Natural killer cell treated with Interleukin-12 subunit alpha and Interleukin-12 subunit beta and Interleukin-15 and Interleukin-18, amount 100 ng/mL, for 72 hours (primary cell): Measurements from ENCODE around the gene GRID2. TPM values are rescaled to one million over a fixed set of nuclear protein-coding genes. Genes with fewer than 3 reads are reported as not detected.

Source experiments
- ATAC-seq, 2 donors: fragments of 150-1000 bp; cut with Tn5 transposase in 1 of 2; sonication (Bioruptor Pico), chemical (Tn5 transposase) in 1 of 2; 2 replicates each; pipeline ENCODE4 v1.10.0; 2021
- DNase-seq: peaks from one replicate; pipeline ENCODE4 v3.0.0; 2022; ENCODE audit warnings: low spot score
- H3K27ac Mint-ChIP-seq, 2 donors: 1 replicate in 1 of 2; 2 replicates in 1 of 2; pipeline ENCODE4 v1.8.0; 2022; ENCODE audit warnings: mixed read lengths in 2 of 2, mild to moderate bottlenecking in 1 of 2, moderate library complexity in 1 of 2
- H3K27me3 Mint-ChIP-seq, 2 donors: 1 replicate in 1 of 2; 2 replicates in 1 of 2; pipeline ENCODE4 v1.8.0; 2022; ENCODE audit warnings: mixed read lengths in 2 of 2
- H3K36me3 Mint-ChIP-seq: one replicate; pipeline ENCODE4 v1.8.0; 2022; ENCODE audit warnings: mixed read lengths
- H3K4me1 Mint-ChIP-seq, 2 donors: 1 replicate in 1 of 2; 2 replicates in 1 of 2; pipeline ENCODE4 v1.8.0; 2022; ENCODE audit warnings: low read depth in 2 of 2, mixed read lengths in 2 of 2, mild to moderate bottlenecking in 1 of 2
- H3K4me3 Mint-ChIP-seq: one replicate; pipeline ENCODE4 v1.8.0; 2022; ENCODE audit warnings: mixed read lengths
- H3K9me3 Mint-ChIP-seq: 2 replicates; pipeline ENCODE4 v1.8.0; 2022; ENCODE audit warnings: mixed read lengths
- total RNA-seq, 2 donors: library from RNA; stranded (reverse); gene quantifications; one replicate each; pipeline ENCODE4 v1.2.3, GENCODE V29; 2022

Gene GRID2
- total RNA-seq, 2 donors from 2014 or later: not detected

- ATAC-seq: no peak
- no peaks in the 10 kb centered on the region for H3K4me1 Mint-ChIP-seq
- no peaks in the 10 kb centered on the region for H3K36me3 Mint-ChIP-seq
- no peak overlapping the region for H3K27ac Mint-ChIP-seq
- peaks cover 14% of the 10 kb centered on the region for H3K9me3 Mint-ChIP-seq
- DNase-seq: no peak
- no peak overlapping the region for H3K4me3 Mint-ChIP-seq
- no peaks in the 10 kb centered on the region for H3K27me3 Mint-ChIP-seq
Measured at GRCh38 chr4:92483341-92483740, 179.6 kb downstream of the GRID2 start.

DNA sequence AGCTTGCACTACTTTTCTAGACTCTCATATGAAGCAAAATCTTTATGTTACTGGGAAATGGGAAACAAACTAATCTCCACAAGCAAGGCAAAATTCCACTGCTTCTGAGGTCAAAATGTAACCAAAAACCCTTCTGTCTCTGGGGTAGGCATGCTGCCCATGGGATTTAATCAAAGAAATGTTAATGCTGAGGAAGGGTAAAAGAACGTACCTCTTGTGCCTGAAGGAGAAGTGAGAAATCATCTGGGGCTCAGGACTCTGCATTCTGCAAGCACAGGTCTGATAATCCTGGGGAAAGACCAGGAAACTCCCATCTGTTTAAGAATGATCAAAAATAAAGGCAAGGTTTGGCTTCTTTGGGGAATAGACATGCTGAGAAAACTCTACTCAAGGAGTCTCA, 184.7 kb downstream of the GRID2 start:
- DNase-seq (no peak), ATAC-seq (no peak)
- Mint-ChIP-seq H3K4me1 (no peaks in the 10 kb centered on the region), H3K27ac (no peak overlapping the region), H3K27me3 (no peaks in the 10 kb centered on the region), H3K4me3 (no peak overlapping the region), H3K36me3 (no peaks in the 10 kb centered on the region), H3K9me3 (peaks cover 8% of the 10 kb centered on the region)

GRCh38 chr4:92497141-92497540, 193.4 kb downstream of the GRID2 start:
- DNase-seq: no peak
- Mint-ChIP-seq H3K36me3 (no peaks in the 10 kb centered on the region), H3K4me3 (no peak overlapping the region), H3K9me3 (peaks cover 11% of the 10 kb centered on the region), H3K27ac (no peak overlapping the region), H3K27me3 (no peaks in the 10 kb centered on the region), H3K4me1 (no peaks in the 10 kb centered on the region)
- no peak for ATAC-seq

GRCh38 chr4:92501456-92501855, 197.7 kb downstream of the GRID2 start:
- H3K36me3 Mint-ChIP-seq: no peaks in the 10 kb centered on the region
- peaks cover 14% of the 10 kb centered on the region for H3K9me3 Mint-ChIP-seq
- H3K4me1 Mint-ChIP-seq: no peaks in the 10 kb centered on the region
- no peak overlapping the region for H3K27ac Mint-ChIP-seq
- H3K4me3 Mint-ChIP-seq: no peak overlapping the region
- H3K27me3 Mint-ChIP-seq: no peaks in the 10 kb centered on the region
- ATAC-seq: no peak
- DNase-seq: no peak

DNA sequence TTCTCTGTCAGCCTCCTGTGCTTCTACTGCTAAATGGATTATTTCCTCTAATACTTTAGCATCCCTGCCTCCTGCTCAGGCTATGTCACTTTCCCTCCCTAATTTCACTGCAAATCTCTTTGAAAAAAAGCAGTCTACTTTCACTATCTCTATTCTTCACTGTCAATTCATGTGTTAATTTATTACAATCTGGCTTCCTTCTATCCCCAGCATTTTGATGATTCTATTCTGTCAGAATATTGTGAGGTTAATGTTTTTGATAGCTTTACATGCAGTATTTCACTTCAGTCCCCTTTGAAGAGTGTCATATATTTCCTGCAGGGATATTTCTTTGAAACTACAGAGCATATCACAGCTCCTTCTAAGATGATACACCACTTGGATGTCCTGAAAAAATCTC, 203.2 kb downstream of the GRID2 start:
- H3K36me3 Mint-ChIP-seq: peaks cover 6% of the 10 kb centered on the region

GRCh38 chr4:92514627-92515026, 210.9 kb downstream of the GRID2 start:
- Mint-ChIP-seq H3K4me1 (no peaks in the 10 kb centered on the region), H3K27me3 (no peaks in the 10 kb centered on the region), H3K4me3 (no peak overlapping the region), H3K9me3 (peaks cover 26% of the 10 kb centered on the region), H3K36me3 (peaks cover 6% of the 10 kb centered on the region), H3K27ac (no peak overlapping the region)
- DNase-seq (no peak), ATAC-seq (no peak)

More for the DNA sequence above, 203.2 kb downstream of the GRID2 start:
- ATAC-seq (no peak), DNase-seq (no peak)
- no peaks in the 10 kb centered on the region for H3K27me3 Mint-ChIP-seq
- H3K4me3 Mint-ChIP-seq: no peak overlapping the region
- no peak overlapping the region for H3K27ac Mint-ChIP-seq
- H3K9me3 Mint-ChIP-seq: peaks cover 33% of the 10 kb centered on the region
- no peaks in the 10 kb centered on the region for H3K4me1 Mint-ChIP-seq

DNA sequence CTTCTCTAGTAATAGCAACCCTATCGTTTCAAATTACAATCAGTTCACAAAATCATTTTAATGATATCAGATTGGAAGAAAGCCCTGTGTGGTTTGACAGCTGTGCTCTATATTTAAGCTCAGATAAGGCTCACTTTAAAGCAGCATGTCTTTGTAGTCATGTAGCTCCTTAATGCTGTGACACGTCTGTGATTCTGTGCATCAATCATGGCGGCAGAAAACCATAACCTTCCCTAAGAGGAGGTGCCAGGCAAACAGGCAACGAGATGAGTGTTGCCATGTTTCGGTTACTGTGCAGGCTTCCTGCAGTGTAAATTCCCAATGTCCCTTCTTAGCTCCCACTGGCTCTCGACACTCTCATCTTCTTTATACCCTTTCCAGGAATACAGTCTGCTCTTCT, 212.7 kb downstream of the GRID2 start:
- no peak for ATAC-seq
- no peak overlapping the region for H3K27ac Mint-ChIP-seq
- H3K9me3 Mint-ChIP-seq: peaks cover 17% of the 10 kb centered on the region
- no peaks in the 10 kb centered on the region for H3K27me3 Mint-ChIP-seq
- H3K4me3 Mint-ChIP-seq: no peak overlapping the region
- no peak for DNase-seq
- no peaks in the 10 kb centered on the region for H3K36me3 Mint-ChIP-seq
- H3K4me1 Mint-ChIP-seq: no peaks in the 10 kb centered on the region

GRCh38 chr4:92519727-92520126, 216.0 kb downstream of the GRID2 start:
- H3K36me3 Mint-ChIP-seq: no peaks in the 10 kb centered on the region
- H3K4me3 Mint-ChIP-seq: no peak overlapping the region
- no peaks in the 10 kb centered on the region for H3K27me3 Mint-ChIP-seq
- DNase-seq: no peak
- no peaks in the 10 kb centered on the region for H3K4me1 Mint-ChIP-seq
- ATAC-seq: no peak
- peaks cover 11% of the 10 kb centered on the region for H3K9me3 Mint-ChIP-seq
- H3K27ac Mint-ChIP-seq: no peak overlapping the region

DNA sequence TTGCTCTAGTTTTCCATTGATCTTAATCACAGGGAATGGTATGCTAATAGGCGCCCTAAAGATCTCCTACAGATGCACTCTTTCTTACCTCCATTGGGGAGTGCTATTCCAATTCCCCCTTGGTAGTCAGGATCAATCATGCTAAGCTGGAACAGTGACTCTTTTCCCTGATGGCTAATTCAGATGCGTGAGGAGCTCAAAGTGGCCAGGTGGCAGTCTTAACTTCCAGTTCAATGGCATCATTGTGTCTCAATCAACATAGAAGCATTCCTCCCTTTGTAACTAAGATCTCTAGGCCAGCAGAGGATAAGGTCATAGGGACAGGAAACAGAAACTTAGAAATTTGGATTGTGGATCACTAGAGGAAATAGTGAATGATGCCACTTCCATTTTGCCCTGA, 216.8 kb downstream of the GRID2 start:
- Mint-ChIP-seq H3K27me3 (no peaks in the 10 kb centered on the region), H3K36me3 (no peaks in the 10 kb centered on the region), H3K4me3 (no peak overlapping the region), H3K4me1 (no peaks in the 10 kb centered on the region), H3K27ac (no peak overlapping the region), H3K9me3 (peaks cover 9% of the 10 kb centered on the region)
- DNase-seq (no peak), ATAC-seq (no peak)

DNA sequence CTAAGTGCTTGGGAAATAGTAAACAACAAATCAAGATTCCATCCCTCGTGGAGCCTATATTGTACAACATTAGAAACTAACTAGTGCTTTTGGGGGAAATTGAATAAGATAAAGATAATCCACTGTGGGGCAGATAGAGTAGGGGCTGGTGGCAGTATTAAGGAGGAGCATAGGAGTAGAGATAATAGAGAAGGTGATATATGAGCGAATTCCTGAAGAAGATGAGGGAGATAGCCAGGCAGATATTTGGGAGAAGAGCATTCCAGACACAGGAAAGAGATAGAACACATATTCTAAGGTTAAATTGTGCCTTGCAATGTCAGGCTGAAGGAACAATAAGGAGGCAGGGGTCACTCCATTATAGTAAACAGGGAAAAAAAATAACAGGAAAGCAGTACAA, 218.2 kb downstream of the GRID2 start:
- H3K36me3 Mint-ChIP-seq: no peaks in the 10 kb centered on the region
- no peak overlapping the region for H3K4me3 Mint-ChIP-seq
- ATAC-seq (no peak), DNase-seq (no peak)
- H3K27me3 Mint-ChIP-seq: no peaks in the 10 kb centered on the region
- H3K4me1 Mint-ChIP-seq: no peaks in the 10 kb centered on the region
- no peak overlapping the region for H3K27ac Mint-ChIP-seq
- H3K9me3 Mint-ChIP-seq: peaks cover 6% of the 10 kb centered on the region

DNA sequence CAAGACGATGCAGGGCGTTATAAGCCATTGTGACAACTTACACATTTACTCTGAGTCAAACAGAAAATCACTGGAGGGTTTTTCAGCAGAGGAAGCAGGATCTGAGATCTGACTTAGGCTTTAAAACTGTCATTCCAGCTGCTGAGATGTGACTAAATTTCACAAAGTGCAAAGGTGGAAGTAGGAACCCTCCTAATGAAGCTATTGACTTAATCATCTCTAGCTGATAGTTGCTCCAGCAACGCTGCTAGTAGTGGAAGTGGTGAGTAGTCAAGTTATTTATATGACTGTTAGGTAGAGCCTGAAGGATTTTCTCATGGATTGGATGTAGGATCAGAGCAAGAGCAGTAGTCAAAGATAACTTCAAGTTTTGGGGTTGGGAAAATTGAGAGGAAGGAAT, 218.6 kb downstream of the GRID2 start:
- Mint-ChIP-seq H3K9me3 (peaks cover 6% of the 10 kb centered on the region), H3K27ac (no peak overlapping the region), H3K27me3 (no peaks in the 10 kb centered on the region), H3K4me1 (no peaks in the 10 kb centered on the region), H3K36me3 (no peaks in the 10 kb centered on the region), H3K4me3 (no peak overlapping the region)
- ATAC-seq (no peak), DNase-seq (no peak)

DNA sequence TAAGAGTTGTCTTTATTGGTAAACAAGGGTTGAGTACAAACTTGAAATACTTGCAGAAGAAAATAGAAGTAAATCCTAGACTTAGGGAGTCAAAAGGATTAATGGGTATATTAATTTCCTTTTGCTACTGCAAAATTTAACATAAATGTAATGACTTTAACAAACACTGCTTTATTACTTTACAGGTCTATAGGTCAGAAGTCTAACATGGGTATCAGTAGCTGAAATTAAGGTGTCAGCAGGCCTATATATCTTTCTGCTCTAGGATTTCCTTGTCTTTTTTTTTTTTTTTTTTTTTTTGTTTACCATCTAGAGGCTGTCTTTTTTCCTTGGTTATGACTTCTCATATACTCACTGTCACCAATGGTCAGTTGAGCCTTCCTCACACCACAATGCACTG, 220.4 kb downstream of the GRID2 start:
- peaks cover 3% of the 10 kb centered on the region for H3K9me3 Mint-ChIP-seq
- no peaks in the 10 kb centered on the region for H3K27me3 Mint-ChIP-seq
- no peak for ATAC-seq
- H3K27ac Mint-ChIP-seq: no peak overlapping the region
- DNase-seq: no peak
- H3K4me3 Mint-ChIP-seq: no peak overlapping the region
- no peaks in the 10 kb centered on the region for H3K36me3 Mint-ChIP-seq
- H3K4me1 Mint-ChIP-seq: no peaks in the 10 kb centered on the region

- ATAC-seq: no peak
- Mint-ChIP-seq H3K4me3 (no peak overlapping the region), H3K36me3 (peaks cover 6% of the 10 kb centered on the region), H3K9me3 (peaks cover 11% of the 10 kb centered on the region), H3K27me3 (no peaks in the 10 kb centered on the region), H3K27ac (no peak overlapping the region), H3K4me1 (no peaks in the 10 kb centered on the region)
- no peak for DNase-seq
Measured at GRCh38 chr4:92528541-92528940, 224.8 kb downstream of the GRID2 start.

DNA sequence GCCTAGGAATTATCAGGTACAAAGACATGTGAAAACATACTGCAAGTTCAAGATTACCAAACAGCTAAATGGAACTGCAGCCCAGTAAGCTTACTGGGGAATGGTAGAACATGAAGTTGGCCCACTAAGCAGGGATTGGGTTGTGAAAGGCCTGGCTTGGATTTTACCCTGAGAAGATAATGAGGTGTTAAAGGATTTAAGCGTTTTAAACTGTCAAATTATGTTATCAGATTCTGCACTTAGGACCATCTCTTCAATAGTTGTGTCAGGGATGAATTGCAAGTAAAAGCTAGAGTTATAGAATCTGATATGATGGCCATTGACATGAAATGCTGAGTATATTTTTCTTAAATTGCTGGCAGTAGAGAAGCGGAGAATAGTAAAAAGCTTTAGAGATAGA, 225.7 kb downstream of the GRID2 start:
- ATAC-seq (no peak), DNase-seq (no peak)
- Mint-ChIP-seq H3K9me3 (peaks cover 11% of the 10 kb centered on the region), H3K27ac (no peak overlapping the region), H3K36me3 (peaks cover 6% of the 10 kb centered on the region), H3K4me3 (no peak overlapping the region), H3K4me1 (no peaks in the 10 kb centered on the region), H3K27me3 (no peaks in the 10 kb centered on the region)

DNA sequence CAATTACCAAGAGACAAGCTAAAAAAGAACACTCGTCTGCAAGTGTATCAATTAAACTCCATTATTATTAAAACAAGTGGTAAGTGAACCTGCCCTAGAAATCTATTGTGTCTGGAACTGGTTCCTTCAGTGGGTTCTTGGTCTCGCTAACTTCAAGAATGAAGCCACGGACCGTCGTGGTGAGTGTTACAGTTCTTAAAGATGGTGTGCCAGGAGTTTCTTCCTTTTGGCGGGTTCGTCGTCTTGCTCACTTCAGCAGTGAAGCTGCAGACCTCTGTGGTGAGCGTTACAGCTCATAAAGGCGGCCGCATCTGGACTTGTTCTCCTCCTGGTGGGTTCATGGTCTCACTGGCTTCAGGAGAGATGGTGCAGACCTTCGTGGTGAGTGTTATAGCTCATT, 231.8 kb downstream of the GRID2 start:
- H3K4me3 Mint-ChIP-seq: no peak overlapping the region
- no peaks in the 10 kb centered on the region for H3K27me3 Mint-ChIP-seq
- DNase-seq (no peak), ATAC-seq (no peak)
- H3K36me3 Mint-ChIP-seq: no peaks in the 10 kb centered on the region
- no peak overlapping the region for H3K27ac Mint-ChIP-seq
- no peaks in the 10 kb centered on the region for H3K4me1 Mint-ChIP-seq
- H3K9me3 Mint-ChIP-seq: peaks cover 4% of the 10 kb centered on the region
